NCI-H2196 (cell line): ENCODE measurements around the gene CD14.
A peak's percentile ranks its signal among the peaks of the same experiment; 100 is the strongest.
"Not testable (repeated sequence)": the region's sequence is repeated elsewhere in the genome, so short reads cannot be mapped to it uniquely, and the experiment has no call there.

Experiments used
- DNase-seq: peaks from one replicate; lab custom pipeline; 2025; ENCODE audit not compliant: unreplicated experiment; lab: John Stamatoyannopoulos, UW

CD14 gene

GRCh38 chr5:140633021-140633471 is at the start of gene CD14:
Gene CD14 (minus strand): TSS chr5:140633175. CDS start chr5:140633071, 104 bp downstream.
- no peak for DNase-seq

GRCh38 chr5:140678993-140679392 is 46.0 kb upstream of the CD14 start:
- no peak for DNase-seq

GRCh38 chr5:140677947-140678346 is 45.0 kb upstream of the CD14 start:
- no peak for DNase-seq

GRCh38 chr5:140674629-140675028 is 41.7 kb upstream of the CD14 start:
- DNase-seq, result no peak

- DNase-seq, result no peak
These were observed 41.2 kb upstream of the CD14 start for GRCh38 chr5:140674211-140674610.

- no peak for DNase-seq
These were observed 40.4 kb upstream of the CD14 start, which contains the start of gene DND1 for GRCh38 chr5:140673187-140673976. Gene DND1 (minus strand): TSS chr5:140673576. CDS start chr5:140673542, 34 bp downstream.

GRCh38 chr5:140672455-140673186 is 39.6 kb upstream of the CD14 start:
- peak; percentile 37 for DNase-seq

- DNase-seq, result no peak
These were observed 38.6 kb upstream of the CD14 start for GRCh38 chr5:140671472-140672125.

GRCh38 chr5:140671035-140671434 is 38.1 kb upstream of the CD14 start:
- not testable (repeated sequence) for DNase-seq

- DNase-seq, result peak; percentile 87
These were observed 31.6 kb upstream of the CD14 start, which contains the start of gene WDR55 for GRCh38 chr5:140664359-140665119. Gene WDR55 (plus strand): TSS chr5:140664904. CDS start chr5:140664913, 9 bp downstream.

- DNase-seq, result no peak
These were observed 31.0 kb upstream of the CD14 start for GRCh38 chr5:140664030-140664358.

- not testable (repeated sequence) for DNase-seq
These were observed 27.4 kb upstream of the CD14 start for GRCh38 chr5:140660371-140660770.

- no peak for DNase-seq
These were observed 25.9 kb upstream of the CD14 start for GRCh38 chr5:140658870-140659269.

GRCh38 chr5:140647042-140647419 is 14.1 kb upstream of the CD14 start:
- DNase-seq, result no peak

- DNase-seq, result no peak
These were observed 9.7 kb upstream of the CD14 start for GRCh38 chr5:140642718-140643117.

- no peak for DNase-seq
These were observed 8.7 kb upstream of the CD14 start for GRCh38 chr5:140641716-140642115.

- DNase-seq, result peak; percentile 95
These were observed 6.4 kb upstream of the CD14 start, which contains the start of gene TMCO6 for GRCh38 chr5:140639148-140639981. Gene TMCO6 (plus strand): TSS chr5:140639451. CDS start chr5:140639528, 77 bp downstream.

GRCh38 chr5:140638898-140639147 is 5.8 kb upstream of the CD14 start:
- not testable (repeated sequence) for DNase-seq

GRCh38 chr5:140637371-140638100 is 4.6 kb upstream of the CD14 start:
- DNase-seq, result no peak
